AG08396 (cell line): ENCODE data around the gene PIGU.
"Not testable (repeated sequence)": the region's sequence is repeated elsewhere in the genome, so short reads cannot be mapped to it uniquely, and the experiment has no call there.

Experiments
- DNase-seq: peaks from one replicate; pipeline ENCODE4 v3.0.0; 2012; ENCODE audit warnings: low spot score, mixed read lengths

The PIGU gene, protein sequence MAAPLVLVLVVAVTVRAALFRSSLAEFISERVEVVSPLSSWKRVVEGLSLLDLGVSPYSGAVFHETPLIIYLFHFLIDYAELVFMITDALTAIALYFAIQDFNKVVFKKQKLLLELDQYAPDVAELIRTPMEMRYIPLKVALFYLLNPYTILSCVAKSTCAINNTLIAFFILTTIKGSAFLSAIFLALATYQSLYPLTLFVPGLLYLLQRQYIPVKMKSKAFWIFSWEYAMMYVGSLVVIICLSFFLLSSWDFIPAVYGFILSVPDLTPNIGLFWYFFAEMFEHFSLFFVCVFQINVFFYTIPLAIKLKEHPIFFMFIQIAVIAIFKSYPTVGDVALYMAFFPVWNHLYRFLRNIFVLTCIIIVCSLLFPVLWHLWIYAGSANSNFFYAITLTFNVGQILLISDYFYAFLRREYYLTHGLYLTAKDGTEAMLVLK

DNA sequence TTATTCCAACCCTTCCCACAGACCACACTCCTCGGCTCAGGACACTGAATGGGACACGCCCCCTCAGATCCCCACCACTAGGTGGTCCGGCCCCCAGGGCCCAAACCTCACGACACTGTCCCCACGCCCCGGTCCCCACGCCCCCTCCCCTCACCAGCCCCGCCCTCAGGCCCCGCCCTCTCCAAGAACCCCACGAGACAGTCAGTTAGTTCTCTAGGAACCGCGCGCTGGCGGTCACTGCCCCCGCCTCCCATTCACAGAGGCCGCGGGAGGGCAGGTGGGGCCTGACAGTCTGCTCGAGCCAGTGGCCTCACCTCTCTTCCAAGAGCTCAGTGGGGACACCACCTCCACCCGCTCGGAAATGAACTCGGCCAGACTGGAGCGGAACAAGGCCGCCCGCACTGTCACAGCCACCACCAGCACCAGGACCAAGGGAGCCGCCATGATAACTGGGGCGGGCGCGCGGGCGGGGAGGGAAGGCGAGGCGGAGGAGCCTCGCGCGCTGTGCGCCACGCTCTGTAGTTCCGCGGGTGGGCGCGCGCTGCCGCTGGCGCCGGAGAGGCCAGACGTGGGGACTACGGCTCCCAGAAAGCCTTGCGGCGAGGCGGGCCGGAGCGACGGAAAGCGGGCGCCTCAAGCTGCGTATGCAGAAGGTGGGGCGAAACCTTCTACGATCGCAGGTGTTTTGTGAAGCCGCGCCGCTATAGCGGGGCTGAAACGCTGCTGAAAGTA, at the start of gene PIGU:
PIGU (minus strand) TSS at position 451 of the 732 bp plus-strand sequence; CDS start at position 444, 7 bp downstream.
- DNase-seq = peak; percentile 94

DNA sequence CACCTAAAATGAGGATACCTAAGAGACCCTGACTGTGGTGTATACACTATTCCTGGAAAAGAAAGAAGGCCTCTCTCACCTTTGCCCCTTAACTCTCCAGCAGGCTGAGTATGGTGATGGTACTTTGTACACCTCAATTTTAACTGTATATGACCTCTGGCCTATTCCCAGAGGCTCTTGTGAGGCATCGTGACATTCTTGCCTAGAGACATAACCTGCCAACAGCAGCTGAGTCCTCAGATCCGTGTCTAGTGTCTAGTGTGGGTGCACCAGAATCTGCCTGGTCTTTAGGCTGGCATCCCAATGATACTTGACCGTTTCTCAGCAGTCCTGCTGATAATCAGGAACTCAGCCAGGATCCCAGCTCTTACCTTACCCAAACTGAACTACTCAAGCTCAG, 47.3 kb upstream of the PIGU start:
- DNase-seq = no peak

DNA sequence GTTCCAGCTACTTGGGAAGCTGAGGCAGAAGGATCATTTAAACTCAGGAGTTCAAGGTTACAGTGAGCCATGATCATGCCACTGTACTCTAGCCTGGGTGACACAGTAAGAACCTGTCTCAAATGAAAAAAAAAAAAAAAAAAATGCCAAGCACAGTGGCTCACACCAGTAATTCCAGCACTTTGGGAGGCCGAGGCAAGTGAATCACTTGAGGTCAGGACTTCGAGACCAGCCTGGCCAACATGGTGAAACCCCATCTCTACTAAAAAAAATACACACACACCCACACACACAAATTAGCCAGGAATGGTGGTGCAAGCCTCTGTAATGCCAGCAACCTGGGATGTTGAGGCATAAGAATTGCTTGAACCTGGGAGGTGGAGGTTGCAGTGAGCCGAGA, 45.7 kb upstream of the PIGU start:
- not testable (repeated sequence) for DNase-seq

DNA sequence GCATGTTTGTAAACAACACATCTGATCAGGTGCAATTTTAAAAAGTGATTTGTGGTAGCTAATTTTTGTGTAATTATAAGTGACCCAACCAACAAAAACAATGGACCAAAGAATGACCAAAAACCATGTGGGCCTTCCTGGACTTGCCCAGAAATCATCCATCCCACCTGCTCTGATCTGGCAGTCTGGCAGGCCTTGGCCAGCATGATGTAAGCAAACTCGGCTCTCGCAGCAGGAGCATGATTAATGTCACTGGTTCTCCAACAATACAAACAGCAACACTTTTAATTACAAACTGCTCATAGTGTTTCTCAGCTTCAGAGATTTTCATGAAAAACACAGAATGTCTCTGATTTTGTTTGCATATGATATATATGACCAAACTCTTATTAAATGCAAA, 43.4 kb upstream of the PIGU start:
- DNase-seq = no peak

DNA sequence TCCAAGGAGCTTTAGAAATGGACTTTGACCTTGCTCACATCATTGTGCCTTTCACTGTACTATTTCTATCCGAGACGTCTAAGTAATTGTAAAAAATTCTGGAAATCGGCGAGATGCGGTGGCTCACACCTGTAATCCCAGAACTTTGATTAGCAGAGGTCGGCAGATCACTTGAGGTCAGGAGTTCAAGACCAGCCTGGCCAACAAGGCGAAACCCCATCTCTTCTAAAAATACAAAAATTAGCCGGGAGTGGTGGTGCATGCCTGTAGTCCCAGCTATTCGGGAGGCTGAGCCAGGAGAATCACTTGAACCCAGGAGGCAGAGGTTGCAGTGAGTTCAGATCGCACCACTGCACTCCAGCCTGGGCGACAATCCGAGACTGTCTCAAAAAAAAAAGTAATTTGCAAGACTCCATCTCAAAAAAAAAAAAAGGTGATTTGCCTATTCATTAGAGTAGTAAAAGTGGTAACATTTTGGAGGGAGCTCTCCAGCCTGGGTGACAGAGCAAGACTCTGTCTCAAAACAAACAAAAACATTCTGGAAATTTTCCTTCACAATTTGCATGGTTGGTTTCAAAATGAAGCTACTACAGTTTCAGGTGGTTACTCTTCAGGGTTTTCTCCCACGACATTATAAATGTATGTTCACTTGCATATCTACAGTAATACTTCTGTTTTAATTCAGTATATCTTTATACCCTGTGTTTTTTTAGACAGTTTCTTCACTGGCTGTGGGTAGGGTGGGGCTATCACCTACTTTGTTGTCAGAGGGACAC, 42.5 kb upstream of the PIGU start:
- DNase-seq = not testable (repeated sequence)

DNA sequence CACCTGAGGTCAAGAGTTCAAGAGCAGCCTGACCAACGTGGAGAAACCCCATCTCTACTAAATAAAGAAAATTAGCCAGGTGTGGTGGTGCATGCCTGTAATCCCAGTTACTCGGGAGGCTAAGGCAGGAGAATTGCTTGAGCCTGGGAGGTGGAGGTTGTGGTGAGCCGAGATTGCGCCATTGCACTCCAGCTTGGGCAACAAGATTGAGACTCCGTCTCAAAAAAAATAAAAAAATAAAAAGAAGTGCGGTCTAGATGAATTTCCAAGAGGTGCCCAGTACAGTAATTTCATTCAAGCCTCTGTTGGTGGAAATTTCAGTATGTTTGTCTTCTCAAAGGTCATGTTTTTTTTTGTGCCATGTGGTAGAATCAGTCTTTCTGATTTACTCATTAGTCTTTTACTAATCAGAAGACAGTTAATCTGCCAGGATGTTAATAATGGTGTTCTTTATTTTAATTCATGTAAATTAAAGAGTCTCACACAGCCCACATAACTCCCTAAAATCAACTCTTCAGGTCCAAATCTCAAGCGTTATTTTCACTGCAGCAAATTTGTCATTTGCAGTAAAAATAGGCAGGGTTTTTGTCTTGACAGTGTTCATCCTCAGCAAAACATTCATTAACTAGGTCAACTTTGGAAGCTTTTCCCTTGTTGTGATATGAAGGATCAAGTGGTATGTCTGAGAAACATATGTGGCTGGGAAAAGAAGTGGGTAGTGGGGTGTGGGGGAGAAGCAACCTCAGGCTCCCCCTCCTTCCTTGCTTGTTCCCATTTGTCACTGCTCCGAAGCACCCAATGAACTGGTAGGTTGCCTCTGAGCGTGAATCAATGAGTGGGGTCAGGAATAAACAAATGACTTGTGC, 40.6 kb upstream of the PIGU start:
- DNase-seq = no peak

DNA sequence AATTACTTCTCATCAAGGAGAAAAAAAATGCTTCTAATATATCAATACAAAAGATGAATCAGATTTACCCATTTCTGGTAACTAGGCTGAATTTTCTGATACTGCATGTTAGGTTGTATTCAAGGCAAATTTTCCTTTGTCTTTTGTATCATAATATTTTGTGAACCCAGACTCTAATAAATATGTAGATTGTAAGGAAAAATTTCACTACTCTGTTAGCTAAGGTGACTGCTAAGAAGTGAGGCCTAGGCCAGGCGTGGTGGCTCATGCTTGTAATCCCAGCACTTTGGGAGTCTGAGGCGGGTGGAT, 40.0 kb upstream of the PIGU start:
- no peak for DNase-seq

DNA sequence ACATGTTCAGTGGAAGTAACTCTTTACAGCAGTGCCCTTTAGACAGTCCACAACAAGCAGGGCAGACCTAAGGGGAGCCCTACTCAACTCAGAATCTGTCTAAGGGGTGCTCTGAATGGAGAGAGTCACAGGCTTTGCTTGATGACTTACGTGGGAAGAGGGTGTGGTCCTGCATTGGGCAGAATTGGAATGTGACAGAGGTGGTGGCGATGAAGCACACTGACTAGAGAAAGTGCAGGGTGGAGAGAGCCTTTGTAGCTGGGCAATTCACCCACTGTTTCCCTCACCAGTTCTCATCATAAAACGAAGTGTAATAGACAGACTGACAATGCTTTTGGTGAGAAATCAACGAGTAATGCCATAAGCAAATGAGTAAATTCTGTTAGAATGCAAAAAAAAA, 38.5 kb upstream of the PIGU start:
- DNase-seq = no peak

DNA sequence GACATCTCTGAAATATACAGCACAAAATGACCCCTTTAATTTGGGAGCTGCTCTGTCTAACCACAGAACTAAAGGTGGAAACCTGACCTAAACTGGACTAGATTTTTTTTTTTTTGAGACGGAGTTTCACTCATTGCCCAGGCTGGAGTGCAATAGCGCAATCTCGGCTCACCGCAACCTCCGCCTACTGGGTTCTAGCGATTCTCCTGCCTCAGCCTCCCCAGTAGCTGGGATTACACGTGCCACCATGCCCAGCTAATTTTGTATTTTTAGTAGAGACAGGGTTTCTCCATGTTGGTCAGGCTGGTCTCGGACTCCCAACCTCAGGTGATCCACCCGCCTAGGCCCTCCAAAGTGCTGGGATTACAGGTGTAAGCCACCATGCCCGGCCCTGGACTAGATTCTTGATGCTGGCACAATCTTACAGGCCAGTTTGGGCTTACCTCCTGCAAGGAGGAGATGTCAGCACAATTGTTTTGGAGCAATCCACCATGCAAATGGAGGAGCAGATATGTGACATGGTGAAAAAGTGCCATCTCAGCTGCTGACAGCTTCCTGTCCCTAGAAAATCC, 37.1 kb upstream of the PIGU start:
- not testable (repeated sequence) for DNase-seq

DNA sequence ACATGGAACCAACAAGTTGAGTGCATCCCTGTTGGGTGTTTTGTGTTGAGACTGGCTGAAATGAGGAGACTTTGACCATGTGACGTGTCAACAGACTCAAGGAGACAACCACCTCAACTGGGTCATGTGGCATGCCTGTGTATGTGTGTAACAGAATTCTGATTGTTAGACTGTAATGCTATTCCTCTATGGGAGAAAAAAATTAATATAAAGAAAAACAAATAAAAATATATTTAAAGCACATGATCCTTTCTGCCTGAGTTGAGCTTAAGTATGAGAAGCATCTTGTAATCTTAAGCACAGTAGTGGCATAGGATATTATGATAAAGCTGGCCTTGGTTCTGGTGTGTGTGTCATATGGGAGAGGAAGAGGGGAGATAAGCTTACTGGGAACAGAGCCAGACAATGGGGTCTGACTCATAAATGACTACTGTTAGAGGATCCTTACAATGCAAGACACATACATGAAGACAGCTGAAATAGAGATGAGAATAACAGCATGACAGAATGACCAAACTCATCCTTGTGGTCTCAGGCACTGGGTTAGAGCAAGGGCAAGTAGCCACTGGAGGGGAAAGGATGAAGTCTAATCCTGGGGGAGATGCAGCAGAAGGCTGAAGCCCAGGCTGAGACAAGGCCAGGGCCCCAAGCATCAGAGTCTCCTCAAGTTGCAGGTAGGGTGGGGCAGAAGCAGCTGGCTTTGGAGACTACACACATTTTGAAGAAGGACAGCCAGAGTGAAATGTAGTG, 36.5 kb upstream of the PIGU start:
- peak; percentile 83 for DNase-seq

DNA sequence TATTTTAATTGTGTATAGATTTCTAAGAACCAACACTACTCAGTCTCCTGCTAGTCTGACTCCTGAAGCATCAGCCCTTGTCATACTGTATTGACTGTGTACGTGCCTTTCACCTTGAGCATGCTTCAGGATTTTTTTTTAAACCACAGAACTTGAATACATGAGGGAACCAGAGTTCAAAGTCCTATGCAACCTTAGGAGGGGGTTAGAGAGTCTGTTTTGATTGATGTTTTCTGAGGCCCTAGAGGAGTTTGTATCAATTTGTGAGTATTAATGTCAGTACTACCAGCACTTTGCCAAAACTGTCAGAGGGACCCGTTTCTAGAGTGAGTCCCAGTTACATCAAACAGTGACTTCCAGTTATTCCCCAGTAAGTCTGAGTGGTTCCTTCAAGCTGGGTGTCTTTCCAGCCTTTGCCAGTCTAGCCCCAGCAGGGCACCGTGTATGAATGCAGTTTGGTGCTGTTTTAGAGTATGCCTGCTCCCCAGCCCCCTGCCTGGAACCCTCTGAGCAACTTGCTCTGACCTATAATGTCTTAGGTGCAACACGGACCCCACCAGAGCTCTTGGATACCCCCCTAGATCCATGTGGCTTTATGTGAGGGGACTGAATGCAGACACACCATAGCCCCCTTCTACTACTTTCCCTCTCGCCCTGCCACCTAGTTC, 35.8 kb upstream of the PIGU start:
- DNase-seq = no peak

DNA sequence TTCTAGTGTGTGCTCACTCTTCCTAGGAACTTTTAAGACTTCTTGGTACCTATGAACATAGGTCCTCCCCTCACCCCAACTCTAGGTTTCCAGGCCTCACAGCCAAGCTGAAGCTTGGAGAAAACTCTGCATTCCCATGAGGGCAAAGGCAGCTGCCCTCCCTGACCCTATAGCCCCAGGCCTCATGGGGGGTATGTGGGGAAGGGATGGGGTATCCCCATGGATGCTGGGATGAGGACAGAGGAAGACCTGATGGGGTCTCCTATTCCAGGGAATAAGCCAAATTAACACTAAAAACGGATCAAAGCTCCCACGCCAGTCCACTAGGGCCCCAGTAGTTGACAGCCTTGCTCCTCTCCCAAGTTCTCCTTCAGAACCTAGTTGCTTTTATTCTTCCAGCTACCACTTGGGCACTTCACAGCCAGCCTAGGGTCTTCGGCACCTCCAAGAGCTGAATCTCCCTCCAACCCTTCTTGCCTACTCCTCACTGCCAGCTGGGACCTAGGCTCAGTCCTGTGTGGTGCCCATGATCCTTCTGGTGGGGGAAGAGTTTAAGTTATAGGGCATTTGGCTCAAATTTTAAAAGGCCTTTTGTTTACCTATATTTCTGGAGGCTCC, 35.0 kb upstream of the PIGU start:
- no peak for DNase-seq

DNA sequence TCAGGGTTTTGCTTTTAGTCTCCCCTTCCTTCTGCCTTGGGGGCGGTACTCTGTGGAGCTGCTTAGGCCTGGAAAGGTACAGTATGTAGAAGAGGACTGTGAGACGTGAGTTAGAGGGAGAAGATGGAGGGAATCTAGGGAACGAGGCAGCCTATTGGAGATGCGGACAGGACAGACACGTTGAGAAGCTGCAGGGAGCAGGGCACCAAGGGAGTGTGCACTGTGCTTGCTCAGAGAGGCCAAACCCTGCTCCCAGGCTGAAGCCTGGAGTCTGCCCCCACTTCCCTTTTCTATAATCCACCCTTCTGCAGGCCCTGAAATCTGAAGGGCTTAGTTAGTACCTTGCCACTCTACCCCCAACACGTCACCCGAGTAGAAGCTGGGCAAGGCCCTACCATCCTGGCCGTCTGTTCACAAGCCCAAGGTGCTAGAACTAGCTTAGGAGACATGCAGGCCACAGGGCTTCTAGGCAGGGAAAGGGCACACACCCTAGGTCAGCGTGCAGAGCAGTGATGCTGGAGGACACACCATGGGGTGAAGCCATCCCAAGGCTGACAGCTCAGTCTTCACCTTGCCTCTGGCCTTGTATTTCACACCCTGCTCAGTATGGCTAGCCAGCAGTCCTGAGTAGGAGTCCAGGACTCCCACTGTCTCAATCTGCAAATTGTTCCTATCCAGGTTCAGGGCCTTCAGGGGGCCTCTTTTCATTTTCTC, 34.1 kb upstream of the PIGU start:
- no peak for DNase-seq

DNA sequence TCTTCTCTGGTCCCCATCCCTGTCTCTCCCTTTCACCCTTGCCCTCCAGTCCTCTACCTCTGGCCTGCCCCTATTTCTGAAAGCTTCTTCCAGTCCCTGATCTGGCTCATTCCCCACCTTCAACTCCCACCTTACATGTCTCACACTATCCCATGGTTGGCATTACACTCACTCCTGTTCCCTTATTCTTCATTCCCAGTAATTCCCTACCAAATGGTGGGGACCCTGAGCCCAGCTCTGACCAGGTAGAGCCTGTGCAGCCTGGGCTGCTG, 33.6 kb upstream of the PIGU start:
- no peak for DNase-seq

DNA sequence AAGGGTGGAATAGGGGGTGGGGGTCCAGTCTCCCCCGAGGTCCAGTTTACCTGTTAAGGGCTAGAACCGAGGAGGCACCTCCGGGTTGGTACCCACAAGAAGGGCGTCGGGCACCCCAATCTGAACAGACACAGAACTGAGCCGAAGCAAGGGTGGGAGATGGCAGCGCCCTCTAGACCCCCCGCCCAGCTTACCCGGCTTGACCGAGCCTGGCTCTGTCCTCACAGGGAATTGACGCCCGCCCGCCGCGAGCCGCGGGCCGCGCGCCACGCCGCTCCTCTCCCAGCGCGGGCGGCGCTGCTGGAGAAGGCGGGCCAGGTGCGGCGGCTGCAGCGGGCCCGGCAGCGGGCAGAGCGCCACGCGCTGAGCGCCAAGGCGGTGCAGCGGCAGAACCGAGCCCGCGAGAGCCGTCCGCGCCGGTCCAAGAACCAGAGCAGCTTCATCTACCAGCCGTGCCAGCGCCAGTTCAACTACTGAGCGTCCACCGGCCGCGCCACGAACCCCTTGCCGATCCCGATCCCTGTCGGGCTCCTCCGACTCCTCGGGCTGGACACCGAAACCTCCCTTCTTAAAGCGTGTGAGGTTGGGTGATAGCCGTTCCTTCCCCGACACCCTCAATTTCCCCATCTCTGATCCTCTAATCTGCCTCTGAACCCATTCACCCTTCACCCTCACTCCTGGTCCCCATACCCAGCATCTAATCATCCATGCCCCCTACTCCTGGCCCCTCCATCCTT, 33.1 kb upstream of the PIGU start:
- DNase-seq = peak; percentile 84

DNA sequence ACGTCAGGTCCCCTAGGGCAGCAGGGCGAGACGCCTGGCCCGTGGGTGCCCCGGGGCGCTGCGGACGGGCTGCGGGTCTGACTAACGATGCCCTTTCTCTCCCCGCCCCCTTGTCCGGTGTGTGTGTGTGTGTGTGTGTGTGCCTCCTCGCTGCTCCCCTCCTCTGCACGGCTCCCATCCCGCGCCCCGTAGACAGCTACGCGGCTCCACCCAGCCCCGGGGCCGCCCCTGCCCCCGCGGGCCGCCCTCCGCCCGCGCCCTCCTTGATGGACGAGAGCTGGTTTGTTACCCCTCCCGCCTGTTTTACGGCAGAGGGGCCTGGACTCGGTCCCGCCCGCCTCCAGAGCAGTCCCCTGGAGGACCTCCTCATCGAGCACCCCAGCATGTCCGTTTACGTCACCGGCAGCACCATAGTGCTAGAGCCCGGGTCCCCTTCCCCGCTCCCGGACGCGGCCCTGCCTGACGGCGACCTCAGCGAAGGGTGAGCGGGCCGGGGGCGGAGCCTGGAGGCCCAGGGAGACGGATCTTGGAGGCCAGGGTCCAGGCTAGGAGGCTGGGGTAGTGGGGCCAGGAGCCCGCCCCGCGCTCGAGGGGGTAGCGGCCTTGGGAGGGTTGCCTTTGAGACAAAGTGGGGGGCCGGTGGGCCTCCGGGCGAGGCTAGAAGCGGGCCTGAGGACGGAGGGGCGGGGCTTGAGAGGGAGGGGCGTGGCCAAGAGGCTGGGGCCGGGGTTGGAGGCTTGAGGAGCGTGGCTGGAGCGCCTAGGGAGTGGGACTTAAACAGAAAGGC, 32.3 kb upstream of the PIGU start:
- DNase-seq = peak; percentile 85

DNA sequence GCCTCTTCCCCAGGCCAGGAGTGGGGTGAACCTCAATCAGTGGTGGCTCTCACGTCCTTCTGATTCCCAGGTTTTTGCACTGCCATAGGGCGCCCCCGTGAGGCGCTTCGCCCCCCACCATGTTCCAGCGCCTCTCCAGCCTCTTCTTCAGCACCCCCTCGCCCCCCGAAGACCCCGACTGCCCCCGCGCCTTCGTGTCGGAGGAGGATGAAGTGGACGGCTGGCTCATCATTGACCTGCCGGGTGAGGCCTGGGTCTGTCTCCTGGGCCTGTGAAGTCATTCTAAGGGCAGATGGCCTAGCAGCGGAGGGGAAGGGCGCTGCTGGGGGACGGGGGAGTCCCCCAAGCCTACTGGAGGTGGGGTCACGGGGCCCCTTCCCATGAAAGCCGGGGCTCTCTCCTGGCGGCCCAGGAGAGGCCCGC, 31.7 kb upstream of the PIGU start:
- peak; percentile 48 for DNase-seq
